Nephron (organoid): ENCODE results near the gene BRD3OS.
A peak's percentile ranks its signal among the peaks of the same experiment; 100 is the strongest.
"Not testable (repeated sequence)": the region's sequence is repeated elsewhere in the genome, so short reads cannot be mapped to it uniquely, and the experiment has no call there.

ENCODE experiments used
- H3K27ac Mint-ChIP-seq, 3 experiments: 2 replicates each; pipeline ENCODE4 v1.8.0; 2020; ENCODE audit warnings: mixed read lengths in 3 of 3, mild to moderate bottlenecking in 2 of 3, moderate library complexity in 1 of 3
- H3K27me3 Mint-ChIP-seq: 2 replicates; pipeline ENCODE4 v1.8.0; 2021; ENCODE audit warnings: low read depth, mild to moderate bottlenecking, moderate library complexity, mixed read lengths
- H3K36me3 Mint-ChIP-seq: 2 replicates; pipeline ENCODE4 v1.8.0; 2020; ENCODE audit warnings: low read depth, mixed read lengths
- H3K4me1 Mint-ChIP-seq: 2 replicates; pipeline ENCODE4 v1.8.0; 2020; ENCODE audit warnings: mixed read lengths
- H3K4me3 Mint-ChIP-seq, 3 experiments: 2 replicates each; pipeline ENCODE4 v1.8.0; 2020; ENCODE audit warnings: mild to moderate bottlenecking in 3 of 3, mixed read lengths in 3 of 3, moderate library complexity in 2 of 3
- H3K9me3 Mint-ChIP-seq: 2 replicates; pipeline ENCODE4 v1.8.0; 2020; ENCODE audit warnings: mixed read lengths
- CTCF ChIP-seq, 3 experiments: fragments of 200-600 bp; sonication (generic); IDR thresholded peaks; one replicate each; pipeline ENCODE4 v1.5.0; 2021; ENCODE audit warnings: antibody characterized with exemption in 3 of 3; ENCODE audit not compliant: unreplicated experiment in 3 of 3

BRD3OS gene

DNA sequence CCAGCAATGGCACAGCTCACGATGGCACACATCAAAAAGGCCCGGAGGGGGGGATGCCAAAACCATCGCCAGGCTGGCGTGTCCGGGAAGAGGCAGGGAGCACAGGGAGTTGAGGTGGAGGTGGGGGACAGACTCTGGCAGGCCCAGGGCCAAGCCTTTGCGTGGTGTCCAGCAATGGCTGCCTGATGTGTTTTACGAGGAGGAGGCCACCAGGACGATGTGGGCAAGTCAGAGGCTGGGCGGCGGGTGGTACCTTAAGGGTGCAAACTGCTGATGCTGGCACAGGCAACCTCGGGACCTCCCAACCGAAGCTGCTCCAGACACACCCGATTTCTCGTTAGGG lies 37.9 kb upstream of the BRD3OS start:
- peak overlapping the region in 1 of 3 experiments; percentile 11 for H3K4me3 Mint-ChIP-seq
- H3K36me3 Mint-ChIP-seq: no peaks in the 10 kb centered on the region
- peaks cover 28% of the 10 kb centered on the region for H3K4me1 Mint-ChIP-seq
- H3K9me3 Mint-ChIP-seq: no peaks in the 10 kb centered on the region
- no peaks in the 10 kb centered on the region for H3K27me3 Mint-ChIP-seq
- peak overlapping the region in 2 of 3 experiments; percentile 11 to 25 for H3K27ac Mint-ChIP-seq
- no peak for TF ChIP-seq CTCF (IDR thresholded peaks at IDR 0.05; ENCODE audit: unreplicated experiment in 3 of 3)

GRCh38 chr9:133987946-133988665 lies 37.2 kb upstream of the BRD3OS start:
- Mint-ChIP-seq H3K36me3 (no peaks in the 10 kb centered on the region), H3K9me3 (no peaks in the 10 kb centered on the region), H3K27me3 (no peaks in the 10 kb centered on the region), H3K27ac (peak overlapping the region; percentile 26 to 82 (median 56)), H3K4me1 (peaks cover 21% of the 10 kb centered on the region), H3K4me3 (peak overlapping the region; percentile 67 to 81 (median 69))
- no peak for TF ChIP-seq CTCF (IDR thresholded peaks at IDR 0.05; ENCODE audit: unreplicated experiment in 3 of 3)

- peaks cover 17% of the 10 kb centered on the region for H3K4me1 Mint-ChIP-seq
- not testable (repeated sequence) for H3K27ac Mint-ChIP-seq
These were observed 36.5 kb upstream of the BRD3OS start for GRCh38 chr9:133988771-133989170.

DNA sequence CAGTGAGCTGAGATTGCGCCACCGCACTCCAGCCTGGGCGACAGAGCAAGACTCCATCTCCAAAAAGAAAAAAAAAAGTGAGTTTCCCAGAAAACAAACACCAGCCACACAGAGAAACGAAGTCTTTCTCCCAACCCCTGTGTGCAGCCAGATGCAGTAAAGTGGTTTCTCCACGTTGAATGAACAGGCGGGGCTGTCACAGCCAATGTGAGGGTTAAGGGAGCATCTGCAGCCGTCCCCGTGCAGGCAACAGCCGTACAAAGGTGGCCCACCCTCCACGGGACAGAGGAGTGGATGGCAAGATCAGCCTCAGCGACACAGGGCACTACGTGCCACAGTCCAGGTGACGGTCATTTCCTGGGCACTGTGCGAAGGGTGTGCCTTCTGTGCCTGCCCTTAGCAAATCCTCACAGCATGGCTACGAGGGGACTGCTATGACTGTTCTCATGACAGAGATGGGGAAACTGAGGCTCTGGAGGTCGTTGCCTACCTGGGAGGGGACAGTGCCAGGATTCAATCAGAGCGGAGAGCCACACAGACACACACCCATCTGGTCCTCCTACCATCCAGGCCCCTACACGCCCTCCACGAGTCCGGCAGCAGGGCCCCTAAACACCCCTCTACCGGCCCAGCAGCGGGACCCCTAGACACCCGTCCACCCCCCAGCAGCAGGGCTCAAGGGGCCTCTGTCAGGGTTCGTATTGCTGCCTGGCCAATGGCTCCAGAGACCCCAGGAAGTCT lies 35.5 kb upstream of the BRD3OS start:
- no peak for TF ChIP-seq CTCF (IDR thresholded peaks at IDR 0.05; ENCODE audit: unreplicated experiment in 3 of 3)
- Mint-ChIP-seq H3K9me3 (no peaks in the 10 kb centered on the region), H3K36me3 (no peaks in the 10 kb centered on the region), H3K4me3 (peak overlapping the region; percentile 89 to 91 (median 90)), H3K4me1 (peaks cover 22% of the 10 kb centered on the region), H3K27ac (peak overlapping the region in 2 of 3 experiments; percentile 76 to 93), H3K27me3 (no peaks in the 10 kb centered on the region)

More at GRCh38 chr9:133988771-133989170, 36.5 kb upstream of the BRD3OS start:
- H3K36me3 Mint-ChIP-seq, H3K27me3 Mint-ChIP-seq, H3K9me3 Mint-ChIP-seq: not testable (repeated sequence)
- H3K4me3 Mint-ChIP-seq: peak overlapping the region in 2 of 3 experiments; percentile 28 to 91

- Mint-ChIP-seq H3K4me1 (peaks cover 22% of the 10 kb centered on the region), H3K4me3 (peak overlapping the region; percentile 89 to 91 (median 90)), H3K9me3 (no peaks in the 10 kb centered on the region), H3K27me3 (no peaks in the 10 kb centered on the region), H3K36me3 (no peaks in the 10 kb centered on the region), H3K27ac (peak overlapping the region; percentile 56 to 93 (median 80))
- TF ChIP-seq CTCF (IDR thresholded peaks at IDR 0.05; ENCODE audit: unreplicated experiment in 3 of 3): no peak
These were observed 34.7 kb upstream of the BRD3OS start for GRCh38 chr9:133990366-133991213.
